Measurements from ENCODE around the gene TOX4. TPM values are rescaled to one million over a fixed set of nuclear protein-coding genes. Genes with fewer than 3 reads are reported as not detected.

Gene TOX4
- total RNA-seq, 2 experiments from 2014 or later = 65.2 to 65.8 TPM

GRCh38 chr14:21498540-21499526 is 21.8 kb downstream of the TOX4 start:
- Mint-ChIP-seq H3K4me3 (no peak overlapping the region), H3K36me3 (ENCODE audit: low read depth) (peaks cover 59% of the 10 kb centered on the region), H3K9me3 (no peaks in the 10 kb centered on the region), H3K4me1 (ENCODE audit: low read depth) (peaks cover 19% of the 10 kb centered on the region), H3K27me3 (no peaks in the 10 kb centered on the region), H3K27ac (peak overlapping the region; percentile 72)
- DNase-seq = peak; percentile 35
- POLR2A ChIA-PET = interaction anchor here (0.6 to 1.9 kb wide), 11 partner anchors 9 to 69 kb away, joined by 3 to 14 read pairs (median 4); partner anchors contain the start of genes METTL3, RAB2B, SALL2 and TOX4
- peak; percentile 72 for ATAC-seq
- TF ChIP-seq CTCF (IDR thresholded peaks at IDR 0.05) = peak; percentile 77
- CTCF ChIA-PET = interaction anchor here (0.6 to 3.1 kb wide), 39 partner anchors 8 to 281 kb away, joined by 3 to 100 read pairs (median 4); partner anchors contain the start of genes CHD8, METTL3, RAB2B and RPGRIP1
- intact Hi-C loops (cut with micrococcal nuclease) = loop anchor here (1.0 kb wide), 1 partner anchor 58 kb away; no protein-coding TSS in a partner anchor

- intact Hi-C loops (cut with micrococcal nuclease) = no loop called here
- ATAC-seq = no peak
- no peak for TF ChIP-seq CTCF (IDR thresholded peaks at IDR 0.05)
- CTCF ChIA-PET = interaction anchor here (1.2 kb wide), 1 partner anchor 25 kb away, joined by 4 read pairs; the partner anchor contains the start of genes RAB2B and TOX4
- Mint-ChIP-seq H3K36me3 (ENCODE audit: low read depth) (peaks cover 48% of the 10 kb centered on the region), H3K27me3 (no peaks in the 10 kb centered on the region), H3K4me1 (ENCODE audit: low read depth) (peaks cover 32% of the 10 kb centered on the region), H3K4me3 (no peak overlapping the region), H3K27ac (no peak overlapping the region), H3K9me3 (no peaks in the 10 kb centered on the region)
- POLR2A ChIA-PET = interaction anchor here (0.9 to 3.1 kb wide), 5 partner anchors 10 to 25 kb away, joined by 3 to 12 read pairs (median 3); partner anchors contain the start of genes METTL3 and SALL2
- no peak for DNase-seq
Measured at GRCh38 chr14:21501568-21501967, 24.6 kb downstream of the TOX4 start.

GRCh38 chr14:21503376-21503775 is 26.4 kb downstream of the TOX4 start:
- H3K36me3 Mint-ChIP-seq (ENCODE audit: low read depth) = peaks cover 54% of the 10 kb centered on the region
- POLR2A ChIA-PET = interaction anchor here (0.8 to 1.4 kb wide), 2 partner anchors 26 to 217 kb away, joined by 3 to 5 read pairs; partner anchors contain the start of genes RAB2B and TOX4
- peaks cover 41% of the 10 kb centered on the region for H3K4me1 Mint-ChIP-seq (ENCODE audit: low read depth)

GRCh38 chr14:21505012-21505553 is 28.1 kb downstream of the TOX4 start:
- POLR2A ChIA-PET = interaction anchor here (0.9 kb wide), 1 partner anchor 28 kb away, joined by 6 read pairs; the partner anchor contains the start of genes RAB2B and TOX4
- Mint-ChIP-seq H3K4me1 (ENCODE audit: low read depth) (peaks cover 44% of the 10 kb centered on the region), H3K27ac (peak overlapping the region; percentile 83)

More at GRCh38 chr14:21503376-21503775, 26.4 kb downstream of the TOX4 start:
- no peak for TF ChIP-seq CTCF (IDR thresholded peaks at IDR 0.05)
- CTCF ChIA-PET = interaction anchor here (1.4 kb wide), 1 partner anchor 26 kb away, joined by 4 read pairs; the partner anchor contains the start of genes RAB2B and TOX4
- ATAC-seq (no peak), DNase-seq (no peak)
- H3K9me3 Mint-ChIP-seq = no peaks in the 10 kb centered on the region
- no peaks in the 10 kb centered on the region for H3K27me3 Mint-ChIP-seq
- intact Hi-C loops (cut with micrococcal nuclease) = no loop called here
- H3K27ac Mint-ChIP-seq = peak overlapping the region; percentile 57
- no peak overlapping the region for H3K4me3 Mint-ChIP-seq

More at GRCh38 chr14:21505012-21505553, 28.1 kb downstream of the TOX4 start:
- no peaks in the 10 kb centered on the region for H3K27me3 Mint-ChIP-seq
- ATAC-seq (peak; percentile 77), DNase-seq (peak; percentile 54)
- no peaks in the 10 kb centered on the region for H3K9me3 Mint-ChIP-seq
- CTCF ChIA-PET = interaction anchor here (1.0 to 1.3 kb wide), 2 partner anchors 49 to 52 kb away, joined by 3 to 4 read pairs; no protein-coding TSS in a partner anchor
- intact Hi-C loops (cut with micrococcal nuclease) = no loop called here
- H3K36me3 Mint-ChIP-seq (ENCODE audit: low read depth) = peaks cover 56% of the 10 kb centered on the region
- no peak overlapping the region for H3K4me3 Mint-ChIP-seq
- TF ChIP-seq CTCF (IDR thresholded peaks at IDR 0.05) = no peak

Data from activated CD8-positive, alpha-beta T cell treated with anti-CD3 and anti-CD28 coated beads for 36 hours (primary cell).